HEK293 (cell line): ENCODE data around the gene VRK1.

Experiments
- CTCF ChIA-PET: fragments of 350-600 bp; formaldehyde crosslinking; extraction: SDS; loops from one replicate; lab custom pipeline; 2021; ENCODE audit warnings: antibody characterized with exemption; lab: Yijun Ruan, JAX
- POLR2A ChIA-PET: fragments of 300-600 bp; formaldehyde crosslinking; extraction: SDS; loops from one replicate; lab custom pipeline; 2020; ENCODE audit warnings: antibody characterized with exemption, inconsistent platforms; lab: Yijun Ruan, JAX
- H3K27ac ChIP-seq: fragments of 200-500 bp; sonication (Bioruptor generic); 2 replicates; pipeline ENCODE4 v1.5.1; 2014; ENCODE audit warnings: low read depth, low read length, control low read depth, inconsistent platforms; ENCODE audit errors: extremely low read depth
- H3K36me3 ChIP-seq, 2 experiments: fragments of 200-500 bp in 1 of 2; sonication (Bioruptor generic) in 1 of 2; 1 replicate in 1 of 2; 2 replicates in 1 of 2; pipeline ENCODE4 v1.5.1; 2014 to 2017; ENCODE audit warnings: inconsistent platforms in 2 of 2, low read length in 2 of 2; ENCODE audit not compliant: control insufficient read depth in 2 of 2, insufficient read depth in 1 of 2
- H3K4me1 ChIP-seq: fragments of 200-500 bp; sonication (Bioruptor generic); 2 replicates; pipeline ENCODE4 v1.5.1; 2014; ENCODE audit warnings: mild to moderate bottlenecking, low read length, inconsistent platforms; ENCODE audit not compliant: control insufficient read depth, insufficient read depth
- H3K4me3 ChIP-seq: 2 replicates; pipeline ENCODE4 v1.5.1; 2011; ENCODE audit warnings: low read depth, mild to moderate bottlenecking, control low read depth, low read length, moderate library complexity
- H3K9me3 ChIP-seq: fragments of 200-500 bp; sonication (Bioruptor generic); 2 replicates; pipeline ENCODE4 v1.5.1; 2014; ENCODE audit warnings: low read depth, low read length, inconsistent platforms; ENCODE audit not compliant: control insufficient read depth, insufficient read depth
- MZF1 ChIP-seq: fragments of 450-650 bp; formaldehyde crosslinking; IDR thresholded peaks from 2 replicates; pipeline ENCODE4 v1.5.1; 2017; ENCODE audit warnings: missing biosample characterization, missing genetic modification characterization, borderline replicate concordance
- PRDM10 ChIP-seq: fragments of 450-650 bp; formaldehyde crosslinking; IDR thresholded peaks from 2 replicates; pipeline ENCODE4 v1.5.1; 2016; ENCODE audit warnings: missing biosample characterization, missing genetic modification characterization
- SALL2 ChIP-seq: fragments of 450-650 bp; formaldehyde crosslinking; IDR thresholded peaks from 2 replicates; pipeline ENCODE4 v1.5.0; 2017; ENCODE audit warnings: missing biosample characterization, mild to moderate bottlenecking, missing genetic modification characterization, borderline replicate concordance
- SCRT1 ChIP-seq: fragments of 450-650 bp; formaldehyde crosslinking; IDR thresholded peaks from 2 replicates; pipeline ENCODE4 v1.5.1; 2016; ENCODE audit warnings: missing biosample characterization, missing genetic modification characterization, borderline replicate concordance
- ZNF10 ChIP-seq: fragments of 450-650 bp; formaldehyde crosslinking; IDR thresholded peaks from 2 replicates; pipeline ENCODE4 v1.5.1; 2017; ENCODE audit warnings: missing biosample characterization, missing genetic modification characterization
- ZNF121 ChIP-seq: fragments of 450-650 bp; formaldehyde crosslinking; IDR thresholded peaks from 2 replicates; pipeline ENCODE4 v1.5.1; 2016; ENCODE audit warnings: missing biosample characterization, missing genetic modification characterization
- ZNF132 ChIP-seq: fragments of 450-650 bp; formaldehyde crosslinking; IDR thresholded peaks from 2 replicates; pipeline ENCODE4 v1.5.1; 2017; ENCODE audit warnings: missing biosample characterization, missing genetic modification characterization, borderline replicate concordance
- ZNF140 ChIP-seq: fragments of 450-650 bp; formaldehyde crosslinking; IDR thresholded peaks from 2 replicates; pipeline ENCODE4 v1.5.1; 2016; ENCODE audit warnings: missing biosample characterization, missing genetic modification characterization
- ZNF221 ChIP-seq: fragments of 450-650 bp; formaldehyde crosslinking; IDR thresholded peaks from 2 replicates; pipeline ENCODE4 v1.5.1; 2017; ENCODE audit warnings: missing biosample characterization, missing genetic modification characterization, borderline replicate concordance
- ZNF555 ChIP-seq: fragments of 450-650 bp; formaldehyde crosslinking; conservative IDR thresholded peaks from 2 replicates; pipeline ENCODE4 v1.5.1; 2017; ENCODE audit warnings: missing biosample characterization, mild to moderate bottlenecking, missing genetic modification characterization, inconsistent platforms
- ZNF585B ChIP-seq: fragments of 450-650 bp; formaldehyde crosslinking; IDR thresholded peaks from 2 replicates; pipeline ENCODE4 v1.5.1; 2016; ENCODE audit warnings: missing biosample characterization, missing genetic modification characterization
- ZNF626 ChIP-seq: fragments of 450-650 bp; sonication (Bioruptor Pico); formaldehyde crosslinking; IDR thresholded peaks from 2 replicates; pipeline ENCODE4 v1.5.1; 2018; ENCODE audit warnings: missing biosample characterization, missing genetic modification characterization, inconsistent platforms
- ZSCAN18 ChIP-seq: fragments of 450-650 bp; formaldehyde crosslinking; IDR thresholded peaks from 2 replicates; pipeline ENCODE4 v1.5.1; 2016; ENCODE audit warnings: missing biosample characterization, missing genetic modification characterization
- ZSCAN5A ChIP-seq: fragments of 450-650 bp; formaldehyde crosslinking; IDR thresholded peaks from 2 replicates; pipeline ENCODE4 v1.5.1; 2016; ENCODE audit warnings: missing biosample characterization, missing genetic modification characterization
- TF ChIP-seq, protein P1 (sequence below): fragments of 450-650 bp; formaldehyde crosslinking; IDR thresholded peaks from 2 replicates; pipeline ENCODE4 v1.5.1; 2016; ENCODE audit warnings: missing biosample characterization, missing genetic modification characterization
- TF ChIP-seq, protein P2 (sequence below): fragments of 450-650 bp; formaldehyde crosslinking; IDR thresholded peaks from 2 replicates; pipeline ENCODE4 v1.5.1; 2016; ENCODE audit warnings: missing biosample characterization, missing genetic modification characterization, borderline replicate concordance
- TF ChIP-seq, protein P3 (sequence below): fragments of 450-650 bp; IDR thresholded peaks from 2 replicates; pipeline ENCODE4 v1.5.1; 2018; ENCODE audit warnings: missing biosample characterization, missing genetic modification characterization

Gene VRK1

DNA sequence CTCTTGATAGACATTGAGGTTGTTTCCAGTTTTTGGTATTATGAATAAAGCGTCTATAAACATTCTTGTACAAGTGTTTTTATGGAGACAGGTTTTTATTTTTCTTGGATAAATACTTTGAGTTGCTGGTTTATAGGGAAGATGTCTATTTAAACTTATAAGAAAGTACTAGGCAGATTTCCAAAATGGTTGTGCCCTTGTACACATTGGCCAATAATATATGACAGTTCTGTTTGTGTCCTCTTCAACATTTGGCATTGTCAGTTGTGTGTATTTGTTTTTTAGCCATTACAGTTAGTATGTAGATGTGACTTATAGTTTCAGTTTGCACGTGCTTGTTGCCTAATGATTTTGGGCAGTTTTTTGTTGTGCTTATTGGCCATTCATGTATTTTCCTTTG lies 42.1 kb downstream of the VRK1 start:
- ChIA-PET POLR2A (no interaction called here), CTCF (no interaction called here)
- Histone ChIP-seq H3K4me1 (no peaks in the 10 kb centered on the region), H3K9me3 (no peaks in the 10 kb centered on the region), H3K36me3 (peaks cover 33 to 56% of the 10 kb centered on the region in 2 experiments)
- no peak for TF ChIP-seq ZNF585B (tag by site-specific recombination)
- TF ChIP-seq ZNF221 (tag by site-specific recombination), result no peak
- TF ChIP-seq, protein P1, sequence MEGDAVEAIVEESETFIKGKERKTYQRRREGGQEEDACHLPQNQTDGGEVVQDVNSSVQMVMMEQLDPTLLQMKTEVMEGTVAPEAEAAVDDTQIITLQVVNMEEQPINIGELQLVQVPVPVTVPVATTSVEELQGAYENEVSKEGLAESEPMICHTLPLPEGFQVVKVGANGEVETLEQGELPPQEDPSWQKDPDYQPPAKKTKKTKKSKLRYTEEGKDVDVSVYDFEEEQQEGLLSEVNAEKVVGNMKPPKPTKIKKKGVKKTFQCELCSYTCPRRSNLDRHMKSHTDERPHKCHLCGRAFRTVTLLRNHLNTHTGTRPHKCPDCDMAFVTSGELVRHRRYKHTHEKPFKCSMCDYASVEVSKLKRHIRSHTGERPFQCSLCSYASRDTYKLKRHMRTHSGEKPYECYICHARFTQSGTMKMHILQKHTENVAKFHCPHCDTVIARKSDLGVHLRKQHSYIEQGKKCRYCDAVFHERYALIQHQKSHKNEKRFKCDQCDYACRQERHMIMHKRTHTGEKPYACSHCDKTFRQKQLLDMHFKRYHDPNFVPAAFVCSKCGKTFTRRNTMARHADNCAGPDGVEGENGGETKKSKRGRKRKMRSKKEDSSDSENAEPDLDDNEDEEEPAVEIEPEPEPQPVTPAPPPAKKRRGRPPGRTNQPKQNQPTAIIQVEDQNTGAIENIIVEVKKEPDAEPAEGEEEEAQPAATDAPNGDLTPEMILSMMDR (tag by site-specific recombination), result no peak
- no peak for TF ChIP-seq ZNF555 (tag by site-specific recombination)
- TF ChIP-seq ZSCAN18 (tag by site-specific recombination), result no peak
- no peak for TF ChIP-seq ZNF140 (tag by site-specific recombination)
- TF ChIP-seq ZNF10 (tag by site-specific recombination), result no peak
- TF ChIP-seq ZSCAN5A (tag by site-specific recombination), result no peak
- no peak for TF ChIP-seq ZNF121
- no peak for TF ChIP-seq ZNF132
- TF ChIP-seq, protein P2, sequence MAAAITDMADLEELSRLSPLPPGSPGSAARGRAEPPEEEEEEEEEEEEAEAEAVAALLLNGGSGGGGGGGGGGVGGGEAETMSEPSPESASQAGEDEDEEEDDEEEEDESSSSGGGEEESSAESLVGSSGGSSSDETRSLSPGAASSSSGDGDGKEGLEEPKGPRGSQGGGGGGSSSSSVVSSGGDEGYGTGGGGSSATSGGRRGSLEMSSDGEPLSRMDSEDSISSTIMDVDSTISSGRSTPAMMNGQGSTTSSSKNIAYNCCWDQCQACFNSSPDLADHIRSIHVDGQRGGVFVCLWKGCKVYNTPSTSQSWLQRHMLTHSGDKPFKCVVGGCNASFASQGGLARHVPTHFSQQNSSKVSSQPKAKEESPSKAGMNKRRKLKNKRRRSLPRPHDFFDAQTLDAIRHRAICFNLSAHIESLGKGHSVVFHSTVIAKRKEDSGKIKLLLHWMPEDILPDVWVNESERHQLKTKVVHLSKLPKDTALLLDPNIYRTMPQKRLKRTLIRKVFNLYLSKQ (tag by site-specific recombination), result no peak
- no peak for TF ChIP-seq PRDM10 (tag by site-specific recombination)
- TF ChIP-seq, protein P3, sequence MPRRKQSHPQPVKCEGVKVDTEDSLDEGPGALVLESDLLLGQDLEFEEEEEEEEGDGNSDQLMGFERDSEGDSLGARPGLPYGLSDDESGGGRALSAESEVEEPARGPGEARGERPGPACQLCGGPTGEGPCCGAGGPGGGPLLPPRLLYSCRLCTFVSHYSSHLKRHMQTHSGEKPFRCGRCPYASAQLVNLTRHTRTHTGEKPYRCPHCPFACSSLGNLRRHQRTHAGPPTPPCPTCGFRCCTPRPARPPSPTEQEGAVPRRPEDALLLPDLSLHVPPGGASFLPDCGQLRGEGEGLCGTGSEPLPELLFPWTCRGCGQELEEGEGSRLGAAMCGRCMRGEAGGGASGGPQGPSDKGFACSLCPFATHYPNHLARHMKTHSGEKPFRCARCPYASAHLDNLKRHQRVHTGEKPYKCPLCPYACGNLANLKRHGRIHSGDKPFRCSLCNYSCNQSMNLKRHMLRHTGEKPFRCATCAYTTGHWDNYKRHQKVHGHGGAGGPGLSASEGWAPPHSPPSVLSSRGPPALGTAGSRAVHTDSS, result no peak
- TF ChIP-seq SCRT1 (tag by site-specific recombination), result no peak
- TF ChIP-seq SALL2 (tag by site-specific recombination), result no peak
- TF ChIP-seq ZNF626 (tag by site-specific recombination), result no peak
- no peak for TF ChIP-seq MZF1 (tag by site-specific recombination)
- TF ChIP-seq, all 188 proteins: peak for 0
- no peak overlapping the region for H3K27ac ChIP-seq
- H3K4me3 ChIP-seq, result no peak overlapping the region
